DMS53 (cell line): ENCODE measurements around the gene ZNF587.
"Not testable (repeated sequence)": the region's sequence is repeated elsewhere in the genome, so short reads cannot be mapped to it uniquely, and the experiment has no call there.

Source experiments
- DNase-seq: peaks from one replicate; lab custom pipeline; 2025; lab: John Stamatoyannopoulos, UW

ZNF587 gene

GRCh38 chr19:57823155-57823554 lies 26.5 kb upstream of the ZNF587 start:
- not testable (repeated sequence) for DNase-seq

- DNase-seq = peak; percentile 29
Measured at GRCh38 chr19:57823608-57824007, 26.1 kb upstream of the ZNF587 start.

- DNase-seq = no peak
Measured at GRCh38 chr19:57825511-57825910, 24.1 kb upstream of the ZNF587 start.

- DNase-seq = no peak
Measured at GRCh38 chr19:57829316-57829715, 20.3 kb upstream of the ZNF587 start.

GRCh38 chr19:57830071-57830602 lies 19.5 kb upstream of the ZNF587 start, which contains the start of gene ZNF587B:
TSS of gene ZNF587B (plus strand) at chr19:57830299. CDS start at chr19:57830529, 230 bp downstream.
- DNase-seq = peak; percentile 60

- not testable (repeated sequence) for DNase-seq
Measured at GRCh38 chr19:57836991-57837390, 12.7 kb upstream of the ZNF587 start.

- not testable (repeated sequence) for DNase-seq
Measured at GRCh38 chr19:57838622-57839191, 11.0 kb upstream of the ZNF587 start.

- no peak for DNase-seq
Measured at GRCh38 chr19:57841122-57841763, 8.4 kb upstream of the ZNF587 start.

GRCh38 chr19:57847164-57847563 lies 2.5 kb upstream of the ZNF587 start:
- not testable (repeated sequence) for DNase-seq

- DNase-seq = peak; percentile 44
Measured at GRCh38 chr19:57849162-57849665, 445 bp upstream of the ZNF587 start.

GRCh38 chr19:57850553-57851017 lies 926 bp downstream of the ZNF587 start:
- peak; percentile 35 for DNase-seq

- DNase-seq = not testable (repeated sequence)
Measured at GRCh38 chr19:57851812-57852603, 2.3 kb downstream of the ZNF587 start.

GRCh38 chr19:57854117-57854516 lies 4.5 kb downstream of the ZNF587 start:
- DNase-seq = not testable (repeated sequence)

GRCh38 chr19:57862351-57862750 lies 12.7 kb downstream of the ZNF587 start:
- not testable (repeated sequence) for DNase-seq

- no peak for DNase-seq
Measured at GRCh38 chr19:57867868-57868492, 18.3 kb downstream of the ZNF587 start.

GRCh38 chr19:57869655-57870054 lies 20.0 kb downstream of the ZNF587 start:
- DNase-seq = not testable (repeated sequence)

- peak; percentile 13 for DNase-seq
Measured at GRCh38 chr19:57870225-57870624, 20.6 kb downstream of the ZNF587 start.

- DNase-seq = no peak
Measured at GRCh38 chr19:57872450-57872849, 22.8 kb downstream of the ZNF587 start.

GRCh38 chr19:57873883-57874799 lies 24.5 kb downstream of the ZNF587 start:
- not testable (repeated sequence) for DNase-seq

- no peak for DNase-seq
Measured at GRCh38 chr19:57886046-57886445, 36.4 kb downstream of the ZNF587 start.
